ENCODE results near the gene MALT1. TPM values are rescaled to one million over a fixed set of nuclear protein-coding genes. Genes with fewer than 3 reads are reported as not detected.

The MALT1 gene
- total RNA-seq, 1 experiment from 2014 or later, result 34.0 TPM

DNA sequence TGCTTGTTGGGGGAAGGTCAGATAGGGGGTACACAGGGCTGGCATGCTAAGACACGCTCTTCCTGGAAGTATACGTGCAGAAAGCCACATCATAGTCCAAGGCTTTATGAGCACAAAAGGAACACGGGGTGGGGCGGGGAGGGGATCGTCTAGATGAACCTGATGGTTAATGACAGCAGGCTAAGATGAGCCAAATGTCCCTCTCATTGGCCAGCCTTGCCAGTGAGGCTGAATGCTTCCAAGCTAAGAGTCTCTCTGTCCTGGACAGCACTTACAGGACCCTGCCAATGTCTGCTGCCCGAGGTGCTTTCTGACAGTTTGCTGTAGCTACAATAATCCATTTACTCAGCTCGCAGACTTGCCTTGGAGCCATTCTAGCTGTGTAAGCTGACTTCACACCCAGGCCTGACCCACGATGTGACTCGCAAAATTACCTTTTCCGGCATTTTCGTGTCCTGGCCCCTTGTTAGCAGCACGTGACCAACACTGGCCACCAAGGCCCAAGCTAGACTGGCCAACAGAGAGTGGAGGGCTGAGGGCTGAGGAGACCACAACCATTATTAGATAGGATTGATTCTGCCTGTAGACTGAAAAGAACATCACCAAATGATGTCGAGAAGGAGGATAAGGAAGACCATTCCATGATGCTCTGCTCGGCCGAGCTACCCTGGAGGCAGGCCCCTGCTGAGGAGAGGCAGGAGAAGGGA, 84.2 kb downstream of the MALT1 start:
- ChIA-PET CTCF (interaction anchor here (1.6 kb wide), 1 partner anchor 9 kb away, joined by 4 read pairs; no protein-coding TSS in a partner anchor), POLR2A (no interaction called here)
- ATAC-seq, result peak; percentile 42; the same call in 1 of the 2 replicates
- Histone ChIP-seq H3K4me1 (ENCODE audit: control insufficient read depth, insufficient read depth, low read length) (no peaks in the 10 kb centered on the region), H3K36me3 (ENCODE audit: control insufficient read depth, insufficient read depth, low read length) (no peaks in the 10 kb centered on the region), H3K4me3 (ENCODE audit: low read depth in 2 of 2, low read length in 2 of 2) (no peak overlapping the region), H3K9me3 (ENCODE audit: control insufficient read depth, insufficient read depth, low read depth, low read length) (no peaks in the 10 kb centered on the region), H3K27me3 (ENCODE audit: control insufficient read depth, insufficient read depth, low read length) (no peaks in the 10 kb centered on the region), H3K27ac (ENCODE audit: low read length) (no peak overlapping the region)
- in situ Hi-C loops (cut with HindIII; ENCODE audit: low pct_unique_long_range_greater_than_20kb, low sequenced_read_pairs), result no loop called here
- intact Hi-C loops (cut with micrococcal nuclease; ENCODE audit: unreplicated experiment), result no loop called here
- DNase-seq (ENCODE audit: low read depth, low spot score), result no peak
- no TSS peak for BruUV-seq (replicated peaks)
- TF ChIP-seq POLR2AphosphoS5 (IDR thresholded peaks at IDR 0.05; ENCODE audit: low read depth, low read length), result no peak
- no peak for TF ChIP-seq TCF7L2 (IDR thresholded peaks at IDR 0.05; ENCODE audit: low read depth, low read length)
- TF ChIP-seq SIN3A (IDR thresholded peaks at IDR 0.05; ENCODE audit: borderline replicate concordance, insufficient read depth, low read depth, low read length), result no peak
- TF ChIP-seq REST (IDR thresholded peaks at IDR 0.05; ENCODE audit: insufficient read depth in 1 of 2, low read depth in 2 of 2, low read length in 1 of 2), result no peak
- TF ChIP-seq CTCF (IDR thresholded peaks at IDR 0.05), result no peak

- in situ Hi-C loops (cut with HindIII; ENCODE audit: low pct_unique_long_range_greater_than_20kb, low sequenced_read_pairs), result no loop called here
Measured at GRCh38 chr18:58756148-58756547, 84.9 kb downstream of the MALT1 start.

More at GRCh38 chr18:58756148-58756547, 84.9 kb downstream of the MALT1 start:
- no peaks in the 10 kb centered on the region for H3K9me3 ChIP-seq (ENCODE audit: control insufficient read depth, insufficient read depth, low read depth, low read length)
- DNase-seq (ENCODE audit: low read depth, low spot score), result no peak
- H3K4me3 ChIP-seq (ENCODE audit: low read depth in 2 of 2, low read length in 2 of 2), result no peak overlapping the region
- 0 out of 2 replicates have a peak, but pooled peaks have one; percentile 17 for ATAC-seq
- no TSS peak for BruUV-seq (replicated peaks)
- ChIA-PET POLR2A (no interaction called here), CTCF (interaction anchor here (1.6 kb wide), 1 partner anchor 8 kb away, joined by 4 read pairs; no protein-coding TSS in a partner anchor)
- no peaks in the 10 kb centered on the region for H3K36me3 ChIP-seq (ENCODE audit: control insufficient read depth, insufficient read depth, low read length)
- intact Hi-C loops (cut with micrococcal nuclease; ENCODE audit: unreplicated experiment), result no loop called here
- TF ChIP-seq REST (IDR thresholded peaks at IDR 0.05; ENCODE audit: insufficient read depth in 1 of 2, low read depth in 2 of 2, low read length in 1 of 2) (no peak), TCF7L2 (IDR thresholded peaks at IDR 0.05; ENCODE audit: low read depth, low read length) (no peak), CTCF (IDR thresholded peaks at IDR 0.05) (no peak), SIN3A (IDR thresholded peaks at IDR 0.05; ENCODE audit: borderline replicate concordance, insufficient read depth, low read depth, low read length) (no peak), POLR2AphosphoS5 (IDR thresholded peaks at IDR 0.05; ENCODE audit: low read depth, low read length) (no peak)
- no peaks in the 10 kb centered on the region for H3K27me3 ChIP-seq (ENCODE audit: control insufficient read depth, insufficient read depth, low read length)
- H3K27ac ChIP-seq (ENCODE audit: low read length), result no peak overlapping the region
- no peaks in the 10 kb centered on the region for H3K4me1 ChIP-seq (ENCODE audit: control insufficient read depth, insufficient read depth, low read length)
